Bronchial epithelial cell (primary cell): Measurements from ENCODE around the gene SCUBE2. TPM values are rescaled to one million over a fixed set of nuclear protein-coding genes. Genes with fewer than 3 reads are reported as not detected.
"Not testable (repeated sequence)": the region's sequence is repeated elsewhere in the genome, so short reads cannot be mapped to it uniquely, and the experiment has no call there.

Experiments used
- DNase-seq: peaks from one replicate; pipeline ENCODE4 v3.0.0-alpha.2; 2010; ENCODE audit warnings: low read depth
- FAIRE-seq: peaks from 2 replicates; lab custom pipeline; 2011; peaks lifted over from hg19 to GRCh38; lab: Jason Lieb, UNC
- H3K27me3 ChIP-seq: 2 replicates; pipeline ENCODE4 v1.5.1; 2011; ENCODE audit warnings: low read length; ENCODE audit not compliant: control insufficient read depth, insufficient read depth
- H3K36me3 ChIP-seq: 2 replicates; pipeline ENCODE4 v1.5.1; 2011; ENCODE audit warnings: low read length; ENCODE audit not compliant: control insufficient read depth, insufficient read depth
- H3K4me3 ChIP-seq: 2 replicates; pipeline ENCODE4 v1.5.1; 2011; ENCODE audit warnings: mild to moderate bottlenecking, low read depth, low read length, control low read depth
- CTCF ChIP-seq: IDR thresholded peaks from 2 replicates; pipeline ENCODE4 v1.5.1; 2011; ENCODE audit warnings: mild to moderate bottlenecking, moderate library complexity, low read length, control low read depth, inconsistent platforms; ENCODE audit not compliant: insufficient read depth, severe bottlenecking
- total RNA-seq: library from RNA; depleted of rRNA; stranded (reverse); fragments of >200 nt; gene quantifications from 2 replicates; pipeline ENCODE4 v1.2.1, GENCODE V29; 2014

SCUBE2 gene
- total RNA-seq, 1 donor from 2014 or later, result not detected

GRCh38 chr11:9099617-9100016 is 8.2 kb upstream of the SCUBE2 start:
- Histone ChIP-seq H3K27me3 (peaks cover 2% of the 10 kb centered on the region), H3K36me3 (no peaks in the 10 kb centered on the region), H3K4me3 (no peak overlapping the region)
- no peak for FAIRE-seq
- TF ChIP-seq CTCF, result no peak
- no peak for DNase-seq

GRCh38 chr11:9098455-9098854 is 7.1 kb upstream of the SCUBE2 start:
- not testable (repeated sequence) for H3K36me3 ChIP-seq, H3K4me3 ChIP-seq, DNase-seq, H3K27me3 ChIP-seq, FAIRE-seq

- H3K27me3 ChIP-seq, DNase-seq, H3K36me3 ChIP-seq, H3K4me3 ChIP-seq, FAIRE-seq: not testable (repeated sequence)
Observed at GRCh38 chr11:9097186-9097943, 6.0 kb upstream of the SCUBE2 start.

- DNase-seq (no peak), FAIRE-seq (no peak)
- Histone ChIP-seq H3K27me3 (peaks cover 6% of the 10 kb centered on the region), H3K36me3 (no peaks in the 10 kb centered on the region), H3K4me3 (no peak overlapping the region)
- TF ChIP-seq CTCF, result no peak
Observed at GRCh38 chr11:9096427-9096826, 5.0 kb upstream of the SCUBE2 start.

GRCh38 chr11:9095421-9095820 is 4.0 kb upstream of the SCUBE2 start:
- Histone ChIP-seq H3K4me3 (no peak overlapping the region), H3K36me3 (no peaks in the 10 kb centered on the region), H3K27me3 (peaks cover 6% of the 10 kb centered on the region)
- no peak for DNase-seq
- peak; percentile 10 for TF ChIP-seq CTCF
- no peak for FAIRE-seq

GRCh38 chr11:9094420-9094819 is 3.0 kb upstream of the SCUBE2 start:
- Histone ChIP-seq H3K36me3 (no peaks in the 10 kb centered on the region), H3K4me3 (no peak overlapping the region), H3K27me3 (peaks cover 9% of the 10 kb centered on the region)
- no peak for TF ChIP-seq CTCF
- FAIRE-seq (no peak), DNase-seq (no peak)
